ENCODE measurements around the gene PTPRR. TPM values are rescaled to one million over a fixed set of nuclear protein-coding genes. Genes with fewer than 3 reads are reported as not detected.
"Not testable (repeated sequence)": the region's sequence is repeated elsewhere in the genome, so short reads cannot be mapped to it uniquely, and the experiment has no call there.

PTPRR gene
- total RNA-seq, 1 donor from 2014 or later: 15.5 TPM

DNA sequence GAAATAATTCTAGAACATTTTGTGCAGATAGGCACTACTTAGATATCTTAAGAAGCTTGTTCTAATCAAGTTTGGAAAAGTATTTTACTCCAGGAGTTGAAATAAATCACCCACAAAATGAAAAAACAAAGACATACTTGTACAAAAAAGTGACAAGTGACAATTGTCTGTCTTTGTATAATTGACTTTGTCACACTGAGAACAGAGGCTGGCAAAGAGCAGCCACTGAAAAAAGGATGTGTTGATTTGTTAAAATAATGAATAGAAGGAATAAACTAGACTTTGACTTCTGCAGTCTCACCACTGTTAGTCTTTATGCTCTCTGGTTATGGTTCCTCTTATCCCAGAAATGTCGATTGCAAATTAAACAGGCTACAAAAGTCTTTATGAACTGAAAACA, 77.6 kb downstream of the PTPRR start:
- DNase-seq (ENCODE audit: low read depth): no peak

GRCh38 chr12:70842136-70842535, 78.4 kb downstream of the PTPRR start:
- no peak for DNase-seq (ENCODE audit: low read depth)

GRCh38 chr12:70840656-70841350, 79.7 kb downstream of the PTPRR start:
- DNase-seq (ENCODE audit: low read depth): no peak

DNA sequence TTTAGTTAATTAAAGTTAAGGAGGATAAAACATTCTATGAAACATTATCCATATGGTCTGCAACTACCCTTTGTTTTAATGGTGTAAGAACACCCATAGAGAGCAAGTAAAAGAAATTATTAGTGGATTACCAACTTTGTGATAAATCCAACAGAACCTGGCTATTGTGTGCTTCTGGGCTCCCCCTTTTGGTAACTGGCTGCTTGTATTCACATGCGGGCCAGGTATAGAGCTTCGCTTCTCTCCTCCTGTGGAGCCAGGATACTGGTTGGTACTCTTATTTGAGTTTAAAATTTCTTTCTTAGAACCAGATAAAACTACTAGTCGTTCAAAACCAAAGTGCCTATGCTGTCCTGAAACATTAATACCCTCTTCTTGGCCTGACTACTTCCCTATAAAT, 81.0 kb downstream of the PTPRR start:
- DNase-seq (ENCODE audit: low read depth): no peak

GRCh38 chr12:70838127-70838526, 82.4 kb downstream of the PTPRR start:
- DNase-seq (ENCODE audit: low read depth): no peak

GRCh38 chr12:70837026-70837425, 83.5 kb downstream of the PTPRR start:
- DNase-seq (ENCODE audit: low read depth): no peak

GRCh38 chr12:70835948-70836347, 84.6 kb downstream of the PTPRR start:
- DNase-seq (ENCODE audit: low read depth): no peak

GRCh38 chr12:70831543-70831942, 89.0 kb downstream of the PTPRR start:
- peak; percentile 39 for DNase-seq (ENCODE audit: low read depth)

DNA sequence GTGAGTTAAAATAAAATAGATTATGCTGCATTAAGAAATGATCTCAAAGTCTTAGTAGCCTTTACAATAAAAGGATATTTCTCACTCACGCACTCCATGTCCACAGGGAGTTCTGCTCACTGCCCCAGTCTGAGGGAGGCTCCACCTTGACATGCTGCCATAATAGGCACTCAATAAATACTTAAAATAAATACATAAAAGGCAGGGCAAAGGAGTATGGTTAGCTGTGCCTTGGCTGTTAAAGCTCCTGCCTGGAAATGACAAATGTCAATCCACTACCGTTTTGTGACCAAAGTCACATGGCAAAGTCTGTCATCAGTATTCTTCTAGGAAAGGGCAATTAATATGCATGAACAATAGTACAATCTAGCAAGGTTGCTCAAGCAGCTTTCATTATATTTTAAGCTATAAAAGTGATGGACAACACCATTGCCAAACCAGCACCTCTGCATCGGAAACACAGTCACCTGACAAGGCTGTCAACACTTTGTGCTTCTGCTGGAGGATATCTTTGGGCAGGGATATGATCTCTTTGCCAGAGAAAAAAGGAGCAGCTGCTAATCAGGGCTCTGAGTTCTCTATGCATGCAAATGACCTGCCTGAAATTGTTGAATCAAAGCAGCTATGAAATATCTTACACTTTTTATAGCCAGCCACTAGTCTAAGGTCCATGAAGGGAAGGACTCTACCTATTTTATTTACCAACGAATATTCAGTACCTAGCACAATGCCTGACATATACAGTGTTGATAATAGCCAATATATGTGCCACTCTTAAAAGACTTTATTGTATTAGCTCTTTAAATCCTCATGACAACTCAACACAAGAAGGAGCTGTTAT, 90.1 kb downstream of the PTPRR start:
- no peak for DNase-seq (ENCODE audit: low read depth)

- no peak for DNase-seq (ENCODE audit: low read depth)
These were observed 91.5 kb downstream of the PTPRR start for GRCh38 chr12:70829070-70829469.

DNA sequence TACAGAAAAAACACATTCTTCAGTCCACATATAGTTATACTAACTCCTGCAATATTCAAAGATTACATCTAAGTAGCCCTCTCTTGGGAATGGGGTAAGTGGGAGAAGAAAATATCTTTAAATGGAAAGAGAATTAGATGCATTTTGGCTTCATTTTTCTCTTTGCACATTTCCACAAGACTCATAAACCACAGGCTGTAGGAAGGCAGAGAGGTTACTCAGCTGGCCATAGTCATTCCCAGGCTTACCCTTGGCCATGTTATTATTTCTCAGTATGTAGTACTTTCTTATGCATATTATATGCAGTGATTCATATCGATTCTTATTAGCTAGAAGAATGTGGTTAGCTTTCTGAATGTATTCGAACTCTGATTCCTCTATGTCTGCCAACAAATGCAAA, 92.2 kb downstream of the PTPRR start:
- no peak for DNase-seq (ENCODE audit: low read depth)

DNA sequence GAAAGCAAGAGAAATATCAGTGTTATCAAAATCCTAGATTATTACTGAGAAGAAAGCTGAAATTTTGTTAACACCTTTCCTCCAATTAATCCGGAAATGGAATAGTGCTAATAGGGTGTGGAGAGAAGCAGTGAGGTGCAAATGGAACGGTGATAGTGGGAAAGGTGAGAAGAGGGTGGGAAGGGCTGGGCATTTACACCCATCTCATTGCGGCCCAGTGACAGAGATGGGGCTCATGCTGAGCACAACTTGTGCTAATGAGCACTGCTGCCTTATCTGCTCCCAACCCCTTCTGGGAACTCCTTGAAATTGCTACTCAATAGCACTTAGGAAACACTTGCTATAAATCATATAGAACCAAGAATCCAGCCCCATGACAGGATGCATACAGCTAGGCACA, 94.4 kb downstream of the PTPRR start:
- DNase-seq (ENCODE audit: low read depth): no peak

- DNase-seq (ENCODE audit: low read depth): no peak
These were observed 96.0 kb downstream of the PTPRR start for GRCh38 chr12:70824511-70824910.

GRCh38 chr12:70823182-70823976, 97.2 kb downstream of the PTPRR start:
- DNase-seq (ENCODE audit: low read depth): no peak

DNA sequence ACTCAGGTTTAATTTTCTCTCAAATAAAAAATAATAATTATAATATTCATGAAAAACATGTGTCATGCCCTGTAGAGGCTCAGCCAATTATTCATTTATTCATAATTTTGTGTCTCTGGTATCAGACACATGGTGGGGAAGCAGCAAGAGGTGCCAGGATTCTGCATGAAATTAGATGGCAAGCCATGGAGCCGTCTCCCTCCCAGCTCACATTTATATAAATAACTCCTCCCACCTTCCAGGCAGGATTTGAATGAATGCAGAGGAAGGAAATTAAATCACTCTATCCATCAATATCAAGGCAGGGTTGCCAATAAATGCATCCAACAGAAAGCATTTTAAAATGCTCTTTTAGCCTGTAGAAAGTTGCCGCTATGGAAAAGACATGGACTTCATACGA, 98.1 kb downstream of the PTPRR start:
- no peak for DNase-seq (ENCODE audit: low read depth)

- DNase-seq (ENCODE audit: low read depth): no peak
These were observed 104.6 kb downstream of the PTPRR start for GRCh38 chr12:70815971-70816391.

DNA sequence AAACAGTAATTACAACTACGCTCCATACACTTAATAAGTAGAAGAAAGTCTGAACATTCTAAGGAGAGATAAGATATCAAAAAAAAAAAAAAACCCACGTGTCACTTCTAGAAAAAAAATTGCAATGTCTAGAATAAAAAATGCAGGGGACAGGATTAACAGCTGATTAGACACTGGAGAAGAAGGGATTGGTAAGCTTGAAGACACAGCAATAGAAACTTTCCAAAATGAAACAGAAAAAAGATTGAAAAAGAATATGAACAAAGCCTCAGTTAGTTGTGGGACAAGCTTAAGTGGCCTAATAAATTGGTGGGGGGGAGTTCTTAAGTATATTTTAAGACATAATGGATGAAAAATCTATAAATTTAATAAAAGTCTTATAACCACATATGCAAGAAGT, 105.5 kb downstream of the PTPRR start:
- no peak for DNase-seq (ENCODE audit: low read depth)

- DNase-seq (ENCODE audit: low read depth): no peak
These were observed 107.0 kb downstream of the PTPRR start for GRCh38 chr12:70813559-70813958.

- no peak for DNase-seq (ENCODE audit: low read depth)
These were observed 108.4 kb downstream of the PTPRR start for GRCh38 chr12:70812136-70812535.

- DNase-seq (ENCODE audit: low read depth): no peak
These were observed 110.7 kb downstream of the PTPRR start for GRCh38 chr12:70809887-70810286.

GRCh38 chr12:70807993-70808392, 112.5 kb downstream of the PTPRR start:
- DNase-seq (ENCODE audit: low read depth): not testable (repeated sequence)

DNA sequence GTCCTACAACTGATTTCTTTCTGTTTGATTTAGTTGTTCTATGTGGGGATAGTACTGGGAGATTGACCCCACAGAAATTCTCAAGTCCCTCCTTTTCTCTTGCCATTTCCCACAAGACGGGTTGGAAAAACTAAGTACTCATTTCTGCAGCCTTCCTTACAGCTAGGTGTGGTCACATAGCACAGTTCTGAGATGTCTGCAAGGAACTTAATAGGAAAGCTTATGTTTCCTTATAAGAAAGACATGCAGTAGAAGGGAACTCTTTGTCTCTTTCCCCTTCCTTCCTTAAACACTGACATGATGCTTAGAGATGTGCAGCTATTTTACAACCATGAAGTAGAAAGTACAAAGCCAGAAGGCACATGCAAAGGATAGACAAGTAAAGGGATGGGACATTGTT, 113.7 kb downstream of the PTPRR start:
- no peak for DNase-seq (ENCODE audit: low read depth)
